Measurements from ENCODE around the gene SLC36A2.

GRCh38 chr5:151271336-151271735, 76.0 kb downstream of the SLC36A2 start:
- TF ChIP-seq ZFP3 (tag by site-specific recombination; IDR thresholded peaks at IDR 0.05; ENCODE audit: low read depth) (no peak), INSM2 (tag by site-specific recombination; IDR thresholded peaks at IDR 0.05) (no peak), MZF1 (tag by site-specific recombination; IDR thresholded peaks at IDR 0.05; ENCODE audit: borderline replicate concordance) (no peak), ZNF558 (tag by site-specific recombination; IDR thresholded peaks at IDR 0.05) (no peak)

Data from HEK293 (cell line).